ENCODE data around the gene PREPL.

DNA sequence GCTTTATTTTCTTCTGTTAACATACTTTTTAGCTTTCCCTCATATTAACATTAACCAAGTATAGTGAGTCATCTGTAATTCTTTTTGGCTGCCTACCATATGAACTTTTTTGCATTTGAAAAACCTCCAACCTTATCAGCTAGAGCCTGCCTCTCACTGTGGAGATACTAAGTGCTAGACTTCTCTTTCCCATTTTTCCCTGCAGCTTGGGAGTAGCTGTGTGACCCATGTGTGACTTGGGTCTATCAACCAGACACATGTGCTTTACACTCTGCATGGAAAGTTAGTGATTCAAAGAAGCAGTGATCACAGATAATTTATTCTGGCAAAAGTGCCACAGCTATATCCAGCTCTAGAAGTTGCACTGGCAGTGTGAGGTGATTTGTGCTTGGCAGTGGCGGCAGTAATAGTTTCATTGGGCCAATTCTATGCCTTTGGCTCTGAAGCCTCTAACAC lies 36.3 kb downstream of the PREPL start:
- TF ChIP-seq ZNF384 (IDR thresholded peaks at IDR 0.05) (no peak), ELF4 (IDR thresholded peaks at IDR 0.05) (no peak), SUZ12 (IDR thresholded peaks at IDR 0.05) (no peak), BHLHE40 (IDR thresholded peaks at IDR 0.05; ENCODE audit: borderline replicate concordance) (no peak), FOXM1 (IDR thresholded peaks at IDR 0.05; ENCODE audit: borderline replicate concordance) (no peak), FOXA1 (IDR thresholded peaks at IDR 0.05) (no peak), ARNT (IDR thresholded peaks at IDR 0.05) (no peak), TARDBP (IDR thresholded peaks at IDR 0.05) (no peak), FOXK2 (IDR thresholded peaks at IDR 0.05) (no peak), NFRKB (IDR thresholded peaks at IDR 0.05) (no peak), SP1 (IDR thresholded peaks at IDR 0.05) (no peak)

Measured in HEK293T (cell line).